ENCODE data around the gene BTBD2. TPM values are rescaled to one million over a fixed set of nuclear protein-coding genes. Genes with fewer than 3 reads are reported as not detected.
A peak's percentile ranks its signal among the peaks of the same experiment; 100 is the strongest.

The BTBD2 gene
- total RNA-seq, 1 experiment from 2014 or later: 110 TPM

- Histone ChIP-seq H4K91ac (ENCODE audit: insufficient read length, low read depth, low read length) (no peak overlapping the region), H3K4me2 (ENCODE audit: insufficient read depth, insufficient read length, low read length) (no peak overlapping the region), H3K14ac (ENCODE audit: insufficient read depth, low read length) (no peak overlapping the region), H2BK15ac (ENCODE audit: low read depth, low read length) (no peak overlapping the region), H3K23me2 (ENCODE audit: insufficient read length, low read depth, low read length, poor library complexity, severe bottlenecking) (peaks cover 10% of the 10 kb centered on the region), H2BK5ac (ENCODE audit: insufficient read length, low read length) (no peak overlapping the region), H3K79me2 (ENCODE audit: insufficient read depth, low read length) (no peaks in the 10 kb centered on the region), H4K8ac (replicated peaks; ENCODE audit: insufficient read length, low read depth, low read length) (no peak overlapping the region), H3K4me1 (ENCODE audit: insufficient read depth, low read length) (no peaks in the 10 kb centered on the region), H2BK12ac (ENCODE audit: insufficient read length, low read depth, low read length) (no peak overlapping the region), H3K23ac (ENCODE audit: insufficient read length, low read depth, low read length) (no peak overlapping the region), H3K56ac (ENCODE audit: insufficient read length, low read depth, low read length) (no peak overlapping the region), H2AK5ac (ENCODE audit: insufficient read length, low read length) (no peak overlapping the region), H2BK120ac (ENCODE audit: low read depth, low read length, poor library complexity, severe bottlenecking) (no peak overlapping the region), H3K79me1 (ENCODE audit: insufficient read depth, low read depth, low read length, poor library complexity, severe bottlenecking) (no peaks in the 10 kb centered on the region), H3K27me3 (ENCODE audit: insufficient read depth, low read length) (no peaks in the 10 kb centered on the region), H3K27ac (ENCODE audit: insufficient read length, low read depth, low read length) (no peak overlapping the region), H3K18ac (ENCODE audit: insufficient read length, low read depth, low read length) (no peak overlapping the region), H3K9me3 (ENCODE audit: control insufficient read depth, low read depth, low read length) (no peaks in the 10 kb centered on the region), H3K4ac (ENCODE audit: low read depth, low read length) (no peak overlapping the region), H2BK20ac (ENCODE audit: low read depth, low read length, poor library complexity, severe bottlenecking) (no peak overlapping the region), H2AFZ (ENCODE audit: low read length) (no peak overlapping the region), H3K9ac (ENCODE audit: extremely low read depth, insufficient read length, low read length) (no peak overlapping the region), H4K5ac (ENCODE audit: insufficient read length, low read depth, low read length) (no peak overlapping the region), H3T11ph (ENCODE audit: low read length) (no peak overlapping the region), H4K20me1 (ENCODE audit: control insufficient read depth, insufficient read depth, insufficient read length) (no peaks in the 10 kb centered on the region)
- peaks cover 22 to 31% of the 10 kb centered on the region in 2 experiments for H3K4me1 Mint-ChIP-seq
- peak overlapping the region in 1 of 3 experiments; percentile 89; a peak in 4 of 7 replicates for H3K27ac Mint-ChIP-seq
- peak overlapping the region; percentile 15 to 87; a peak in 4 of 5 replicates for H3K4me3 Mint-ChIP-seq
- TF ChIP-seq CTCF (conservative IDR thresholded peaks at IDR 0.05): no peak
- no peaks in the 10 kb centered on the region; a peak in 1 of 5 replicates for H3K9me3 Mint-ChIP-seq
- no peak for DNase-seq
- WGBS (ENCODE audit: extremely low coverage, insufficient read length, low lambda C conversion rate): no CpG with 5 or more reads among the region's 9 CpGs
- no peaks in the 10 kb centered on the region for H3K27me3 Mint-ChIP-seq (ENCODE audit: low read depth)
- no peaks in the 10 kb centered on the region for H3K36me3 Mint-ChIP-seq (ENCODE audit: insufficient read depth in 1 of 3, low read depth in 3 of 3)
These were observed 47.3 kb upstream of the BTBD2 start for GRCh38 chr19:2062770-2063169.
